ENCODE data around the gene LRRC3C.

DNA sequence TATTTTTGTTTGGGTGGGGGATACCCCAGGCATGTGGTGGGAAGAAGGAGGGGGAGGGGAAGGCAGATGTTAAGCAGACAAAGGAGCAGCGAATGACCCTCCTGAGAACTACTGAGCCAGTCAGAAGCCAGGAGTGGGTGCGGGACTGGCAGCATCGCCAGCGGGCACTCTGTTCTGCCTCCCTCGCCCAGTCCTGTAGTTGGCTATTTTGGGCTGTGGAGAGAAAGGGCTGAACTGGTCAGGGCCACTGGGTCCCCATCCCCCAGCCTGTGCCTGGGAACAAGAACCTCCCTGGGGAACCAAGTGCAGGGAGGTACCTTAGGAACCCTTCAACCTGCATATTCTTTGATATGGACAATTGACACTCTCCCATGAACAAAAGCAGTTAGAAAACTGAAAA lies 6.4 kb downstream of the LRRC3C start:
- TF ChIP-seq, protein P1, sequence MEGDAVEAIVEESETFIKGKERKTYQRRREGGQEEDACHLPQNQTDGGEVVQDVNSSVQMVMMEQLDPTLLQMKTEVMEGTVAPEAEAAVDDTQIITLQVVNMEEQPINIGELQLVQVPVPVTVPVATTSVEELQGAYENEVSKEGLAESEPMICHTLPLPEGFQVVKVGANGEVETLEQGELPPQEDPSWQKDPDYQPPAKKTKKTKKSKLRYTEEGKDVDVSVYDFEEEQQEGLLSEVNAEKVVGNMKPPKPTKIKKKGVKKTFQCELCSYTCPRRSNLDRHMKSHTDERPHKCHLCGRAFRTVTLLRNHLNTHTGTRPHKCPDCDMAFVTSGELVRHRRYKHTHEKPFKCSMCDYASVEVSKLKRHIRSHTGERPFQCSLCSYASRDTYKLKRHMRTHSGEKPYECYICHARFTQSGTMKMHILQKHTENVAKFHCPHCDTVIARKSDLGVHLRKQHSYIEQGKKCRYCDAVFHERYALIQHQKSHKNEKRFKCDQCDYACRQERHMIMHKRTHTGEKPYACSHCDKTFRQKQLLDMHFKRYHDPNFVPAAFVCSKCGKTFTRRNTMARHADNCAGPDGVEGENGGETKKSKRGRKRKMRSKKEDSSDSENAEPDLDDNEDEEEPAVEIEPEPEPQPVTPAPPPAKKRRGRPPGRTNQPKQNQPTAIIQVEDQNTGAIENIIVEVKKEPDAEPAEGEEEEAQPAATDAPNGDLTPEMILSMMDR (conservative IDR thresholded peaks at IDR 0.05; ENCODE audit: low read length): no peak
- TF ChIP-seq EZH2phosphoT487 (IDR thresholded peaks at IDR 0.05; ENCODE audit: borderline replicate concordance): no peak

All from Loucy (cell line).